Tibial nerve (tissue), 4 donors: ENCODE data around the gene RTL10. TPM values are rescaled to one million over a fixed set of nuclear protein-coding genes. Genes with fewer than 3 reads are reported as not detected.

Experiments used
- DNase-seq, 2 donors: peaks; one replicate each; pipeline ENCODE4 v3.0.0-alpha.2; 2019; ENCODE audit warnings: low spot score in 2 of 2
- H3K27ac ChIP-seq, 4 donors: fragments of 200-600 bp; sonication (generic) in 3 of 4; one replicate each; pipeline ENCODE4 v1.5.1; 2017 to 2019; ENCODE audit warnings: mild to moderate bottlenecking in 1 of 4
- H3K27me3 ChIP-seq, 2 donors: fragments of 200-600 bp; sonication (generic) in 1 of 2; one replicate each; pipeline versions ENCODE4 v1.5.1 to v1.6.0; 2017 to 2019
- H3K36me3 ChIP-seq, 3 donors: fragments of 200-600 bp; sonication (generic); one replicate each; pipeline ENCODE4 v1.5.1; 2018 to 2019
- H3K4me1 ChIP-seq, 4 donors: fragments of 200-600 bp; sonication (generic) in 3 of 4; one replicate each; pipeline ENCODE4 v1.5.1; 2017 to 2019
- H3K4me3 ChIP-seq, 4 donors: fragments of 200-600 bp; sonication (generic) in 3 of 4; one replicate each; pipeline ENCODE4 v1.5.1; 2017 to 2019; ENCODE audit warnings: mild to moderate bottlenecking in 1 of 4, moderate library complexity in 1 of 4
- H3K9me3 ChIP-seq, 4 donors: fragments of 200-600 bp; sonication (generic) in 3 of 4; one replicate each; pipeline ENCODE4 v1.5.1; 2017 to 2019
- CTCF ChIP-seq, 5 experiments: fragments of 200-600 bp in 3 of 5; fragments of 450-650 bp in 2 of 5; sonication (generic) in 3 of 5; IDR thresholded peaks; one replicate each; pipeline ENCODE4 v1.5.1; 2016 to 2019; ENCODE audit warnings: antibody characterized with exemption in 5 of 5, mild to moderate bottlenecking in 3 of 5, moderate library complexity in 2 of 5
- EP300 ChIP-seq, 2 donors: sonication (generic); formaldehyde crosslinking; IDR thresholded peaks; one replicate each; pipeline ENCODE4 v1.6.1; 2017; ENCODE audit warnings: antibody characterized with exemption in 2 of 2, mild to moderate bottlenecking in 1 of 2
- POLR2A ChIP-seq, 2 donors: fragments of 450-650 bp; IDR thresholded peaks; one replicate each; pipeline ENCODE4 v1.6.1; 2017; ENCODE audit warnings: antibody characterized with exemption in 2 of 2, mild to moderate bottlenecking in 2 of 2, moderate library complexity in 2 of 2
- whole genome bisulfite sequencing, 2 donors: methylation state at CpG; one replicate each; pipeline ENCODE4 v1.1.5; 2018; 5-methylcytosine and 5-hydroxymethylcytosine counted together
- total RNA-seq, 4 donors: library from RNA; depleted of rRNA; stranded (reverse); fragments of >200 nt; gene quantifications; one replicate each; pipeline ENCODE4 v1.1.0, GENCODE V29; 2016

The RTL10 gene
- total RNA-seq, 4 donors from 2014 or later: 10.2 to 13.3 (median 11.4) TPM

- no peak for TF ChIP-seq CTCF (IDR thresholded peaks at IDR 0.05)
- no peak for TF ChIP-seq POLR2A (IDR thresholded peaks at IDR 0.05)
- TF ChIP-seq EP300 (IDR thresholded peaks at IDR 0.05): no peak
- Histone ChIP-seq H3K9me3 (peaks cover 0 to 4% (median 0%) of the 10 kb centered on the region in 4 donors), H3K4me1 (peaks cover 0 to 28% (median 14%) of the 10 kb centered on the region in 4 donors), H3K27ac (no peak overlapping the region), H3K4me3 (no peak overlapping the region), H3K36me3 (peaks cover 0 to 8% (median 0%) of the 10 kb centered on the region in 3 donors), H3K27me3 (no peaks in the 10 kb centered on the region)
- DNase-seq: no peak
- WGBS, 2 donors: 85 to 94% methylated on average over 10 to 12 of the region's 12 CpGs
Observed at GRCh38 chr22:19842393-19843106, 12.1 kb downstream of the RTL10 start.

- TF ChIP-seq POLR2A (IDR thresholded peaks at IDR 0.05) (no peak), CTCF (IDR thresholded peaks at IDR 0.05) (no peak), EP300 (IDR thresholded peaks at IDR 0.05) (no peak)
- Histone ChIP-seq H3K4me1 (peaks cover 0 to 28% (median 14%) of the 10 kb centered on the region in 4 donors), H3K4me3 (no peak overlapping the region), H3K36me3 (peaks cover 0 to 1% (median 0%) of the 10 kb centered on the region in 3 donors), H3K9me3 (no peaks in the 10 kb centered on the region), H3K27ac (no peak overlapping the region), H3K27me3 (no peaks in the 10 kb centered on the region)
- WGBS, 2 donors: 73 to 88% methylated on average over 7 to 8 of the region's 8 CpGs
- no peak for DNase-seq
Observed at GRCh38 chr22:19841641-19842392, 12.9 kb downstream of the RTL10 start.

DNA sequence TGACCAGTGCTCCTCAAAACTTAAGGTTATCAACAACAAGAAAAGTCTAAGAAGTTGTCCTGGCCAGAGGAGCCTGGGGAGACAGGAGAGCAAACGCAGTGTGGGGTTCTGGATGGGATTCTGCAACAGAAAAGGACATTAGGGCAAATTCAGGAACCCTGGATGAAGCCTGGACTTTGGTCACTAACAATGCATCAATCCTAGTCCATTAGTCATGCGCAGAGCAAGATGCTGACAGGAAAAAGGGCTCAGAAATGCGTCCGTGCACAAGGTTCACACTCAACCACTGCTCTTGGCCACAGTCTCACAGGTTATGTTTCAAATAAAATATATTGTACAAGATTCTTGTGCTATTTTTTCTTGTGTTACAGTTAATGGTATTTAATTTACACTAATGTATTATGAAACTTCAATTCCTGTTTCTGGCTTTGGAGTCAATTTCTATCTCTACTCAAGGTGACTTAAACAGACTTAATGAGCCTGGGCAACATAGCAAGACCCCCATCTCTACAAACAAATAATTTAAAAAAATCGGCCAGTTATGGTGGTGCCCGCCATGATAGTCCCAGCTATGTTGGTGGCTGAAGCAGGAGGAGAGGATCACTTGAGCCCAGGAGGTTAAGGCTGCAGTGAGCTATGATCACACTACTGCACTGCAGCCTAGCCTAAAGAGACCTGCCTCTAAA lies 13.6 kb downstream of the RTL10 start:
- no peaks in the 10 kb centered on the region for H3K9me3 ChIP-seq
- no peak for DNase-seq
- no peak for TF ChIP-seq EP300 (IDR thresholded peaks at IDR 0.05)
- TF ChIP-seq CTCF (IDR thresholded peaks at IDR 0.05): no peak
- TF ChIP-seq POLR2A (IDR thresholded peaks at IDR 0.05): no peak
- H3K27me3 ChIP-seq: no peaks in the 10 kb centered on the region
- H3K27ac ChIP-seq: no peak overlapping the region
- H3K4me3 ChIP-seq: no peak overlapping the region
- WGBS, 2 donors: 94 to 96% methylated on average over 6 of the region's 6 CpGs
- no peaks in the 10 kb centered on the region for H3K36me3 ChIP-seq
- H3K4me1 ChIP-seq: peaks cover 0 to 28% (median 14%) of the 10 kb centered on the region in 4 donors

DNA sequence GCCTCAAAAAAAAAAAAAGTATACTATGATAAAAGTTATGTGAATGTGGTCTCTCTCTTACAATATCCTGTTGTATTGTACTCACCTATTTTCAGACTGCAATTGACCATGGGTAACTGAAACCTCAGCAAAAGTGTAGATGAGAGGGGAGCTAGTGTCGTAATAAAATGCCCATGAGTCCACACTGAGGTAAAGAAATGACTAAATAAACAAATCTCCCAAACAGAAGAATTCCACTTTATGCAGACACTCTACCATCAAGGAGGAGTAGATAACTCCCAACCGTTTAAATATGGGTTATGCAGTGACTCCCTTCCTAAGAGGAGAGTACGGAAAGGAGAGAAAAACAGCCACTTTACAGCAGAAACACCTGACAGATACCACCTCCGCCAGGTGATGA lies 14.6 kb downstream of the RTL10 start:
- Histone ChIP-seq H3K27me3 (no peaks in the 10 kb centered on the region), H3K4me3 (no peak overlapping the region), H3K4me1 (peaks cover 0 to 23% (median 14%) of the 10 kb centered on the region in 4 donors), H3K36me3 (no peaks in the 10 kb centered on the region), H3K9me3 (no peaks in the 10 kb centered on the region), H3K27ac (no peak overlapping the region)
- TF ChIP-seq POLR2A (IDR thresholded peaks at IDR 0.05) (no peak), EP300 (IDR thresholded peaks at IDR 0.05) (no peak), CTCF (IDR thresholded peaks at IDR 0.05) (no peak)
- DNase-seq: no peak
- WGBS, 2 donors: 88 to 92% methylated on average over 4 of the region's 4 CpGs
